ENCODE measurements around the gene KLHL10. TPM values are rescaled to one million over a fixed set of nuclear protein-coding genes. Genes with fewer than 3 reads are reported as not detected.
"Not testable (repeated sequence)": the region's sequence is repeated elsewhere in the genome, so short reads cannot be mapped to it uniquely, and the experiment has no call there.

KLHL10 gene
- total RNA-seq, 2 donors from 2014 or later, result 0.14 to 6.5 TPM

GRCh38 chr17:41835800-41836549 lies 1.6 kb upstream of the KLHL10 start, which contains the start of gene NT5C3B:
Gene NT5C3B (minus strand): TSS chr17:41836232. CDS start chr17:41836193, 39 bp downstream.
- DNase-seq (ENCODE audit: low spot score), result peak; percentile 39
- H3K4me3 ChIP-seq, result peak within 1 kb of the TSS; percentile 79 to 88
- intact Hi-C loops (cut with DNase I), result no loop called here
- peak within 1 kb of the TSS; percentile 79 to 80 for H3K27ac ChIP-seq
- H3K27me3 ChIP-seq (replicated peaks; ENCODE audit: insufficient read depth), result no peaks in the 10 kb centered on the region
- H3K9me3 ChIP-seq, result no peaks in the 10 kb centered on the region
- TF ChIP-seq POLR2AphosphoS5 (IDR thresholded peaks at IDR 0.05) (peak; percentile 21), POLR2A (IDR thresholded peaks at IDR 0.05) (peak; percentile 18)
- TF ChIP-seq, protein P1, sequence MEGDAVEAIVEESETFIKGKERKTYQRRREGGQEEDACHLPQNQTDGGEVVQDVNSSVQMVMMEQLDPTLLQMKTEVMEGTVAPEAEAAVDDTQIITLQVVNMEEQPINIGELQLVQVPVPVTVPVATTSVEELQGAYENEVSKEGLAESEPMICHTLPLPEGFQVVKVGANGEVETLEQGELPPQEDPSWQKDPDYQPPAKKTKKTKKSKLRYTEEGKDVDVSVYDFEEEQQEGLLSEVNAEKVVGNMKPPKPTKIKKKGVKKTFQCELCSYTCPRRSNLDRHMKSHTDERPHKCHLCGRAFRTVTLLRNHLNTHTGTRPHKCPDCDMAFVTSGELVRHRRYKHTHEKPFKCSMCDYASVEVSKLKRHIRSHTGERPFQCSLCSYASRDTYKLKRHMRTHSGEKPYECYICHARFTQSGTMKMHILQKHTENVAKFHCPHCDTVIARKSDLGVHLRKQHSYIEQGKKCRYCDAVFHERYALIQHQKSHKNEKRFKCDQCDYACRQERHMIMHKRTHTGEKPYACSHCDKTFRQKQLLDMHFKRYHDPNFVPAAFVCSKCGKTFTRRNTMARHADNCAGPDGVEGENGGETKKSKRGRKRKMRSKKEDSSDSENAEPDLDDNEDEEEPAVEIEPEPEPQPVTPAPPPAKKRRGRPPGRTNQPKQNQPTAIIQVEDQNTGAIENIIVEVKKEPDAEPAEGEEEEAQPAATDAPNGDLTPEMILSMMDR (IDR thresholded peaks at IDR 0.05), result no peak
- H3K36me3 ChIP-seq, result peaks cover 0 to 5% of the 10 kb centered on the region in 2 donors
- WGBS, result under 1% methylated on average over 51 of the region's 72 CpGs
- H3K4me1 ChIP-seq (replicated peaks), result no peaks in the 10 kb centered on the region

DNA sequence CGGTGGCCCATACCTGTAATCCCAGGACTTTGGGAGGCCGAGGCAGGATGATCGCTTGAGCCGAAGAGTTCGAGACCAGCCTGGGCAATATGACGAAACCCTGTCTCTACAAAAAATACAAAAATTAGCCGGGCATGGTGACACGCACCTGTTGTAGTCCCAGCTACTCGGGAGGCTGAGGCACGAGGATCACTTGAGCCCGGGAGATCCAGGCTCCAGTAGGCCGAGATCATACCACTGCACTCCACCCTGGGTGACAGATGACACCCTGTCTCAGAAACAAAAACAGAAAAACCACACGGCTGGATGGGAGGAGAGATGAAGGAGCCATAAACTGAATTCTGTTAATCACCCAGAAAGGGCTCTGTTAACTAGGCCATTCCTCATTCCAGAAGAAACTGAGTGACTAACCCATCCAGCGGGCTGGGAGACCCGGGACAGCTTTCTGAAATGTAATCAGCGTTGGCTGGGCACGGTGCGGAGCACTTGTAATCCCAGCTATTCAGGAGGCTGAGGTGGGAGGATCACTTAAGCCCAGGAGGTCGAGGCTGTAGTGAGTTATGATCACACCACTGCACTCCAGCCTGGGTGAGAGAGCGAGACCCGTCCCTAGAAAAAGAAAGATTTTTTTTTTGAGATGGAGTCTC lies 952 bp upstream of the KLHL10 start:
- Histone ChIP-seq H3K36me3 (peaks cover 0 to under 1% of the 10 kb centered on the region in 2 donors), H3K9me3 (no peaks in the 10 kb centered on the region), H3K27ac (peak overlapping the region; percentile 79 to 80), H3K4me3 (peak overlapping the region; percentile 79 to 88), H3K4me1 (replicated peaks) (no peaks in the 10 kb centered on the region), H3K27me3 (replicated peaks; ENCODE audit: insufficient read depth) (no peaks in the 10 kb centered on the region)
- no peak for TF ChIP-seq POLR2AphosphoS5 (IDR thresholded peaks at IDR 0.05)
- TF ChIP-seq, protein P1 (IDR thresholded peaks at IDR 0.05), result no peak
- TF ChIP-seq POLR2A (IDR thresholded peaks at IDR 0.05), result no peak
- DNase-seq (ENCODE audit: low spot score), result no peak
- 35% methylated on average over 21 of the region's 21 CpGs for WGBS
- intact Hi-C loops (cut with DNase I), result no loop called here

DNA sequence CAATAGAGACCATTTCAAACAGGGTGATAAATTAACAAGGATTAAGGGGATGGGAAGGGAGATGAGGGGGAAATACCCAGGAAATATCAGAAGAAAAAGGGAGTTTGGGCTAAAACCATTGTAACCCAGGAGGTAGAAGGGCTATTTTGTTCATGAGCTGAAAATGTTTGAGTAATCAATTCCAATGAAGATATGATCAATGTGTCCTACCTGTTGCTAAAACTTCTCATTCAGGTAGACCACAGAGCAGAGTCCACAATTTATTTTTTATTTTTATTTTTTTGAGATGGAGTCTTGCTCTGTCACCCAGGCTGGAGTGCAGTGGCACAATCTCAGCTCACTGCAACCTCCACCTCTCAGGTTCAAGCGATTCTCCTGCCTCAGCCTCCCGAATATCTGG lies 1.8 kb downstream of the KLHL10 start:
- H3K36me3 ChIP-seq; H3K4me3 ChIP-seq; H3K27ac ChIP-seq; H3K9me3 ChIP-seq; intact Hi-C loops (cut with DNase I); DNase-seq (ENCODE audit: low spot score); H3K27me3 ChIP-seq (replicated peaks; ENCODE audit: insufficient read depth); H3K4me1 ChIP-seq (replicated peaks): not testable (repeated sequence)
- whole genome bisulfite sequencing, result 90% methylated on average over 2 of the region's 2 CpGs

- 90% methylated on average over 6 of the region's 6 CpGs for WGBS
- H3K27me3 ChIP-seq (replicated peaks; ENCODE audit: insufficient read depth); H3K4me3 ChIP-seq; intact Hi-C loops (cut with DNase I); H3K36me3 ChIP-seq; H3K27ac ChIP-seq; DNase-seq (ENCODE audit: low spot score); H3K4me1 ChIP-seq (replicated peaks); H3K9me3 ChIP-seq: not testable (repeated sequence)
Observed at GRCh38 chr17:41840781-41841180, 3.2 kb downstream of the KLHL10 start.

DNA sequence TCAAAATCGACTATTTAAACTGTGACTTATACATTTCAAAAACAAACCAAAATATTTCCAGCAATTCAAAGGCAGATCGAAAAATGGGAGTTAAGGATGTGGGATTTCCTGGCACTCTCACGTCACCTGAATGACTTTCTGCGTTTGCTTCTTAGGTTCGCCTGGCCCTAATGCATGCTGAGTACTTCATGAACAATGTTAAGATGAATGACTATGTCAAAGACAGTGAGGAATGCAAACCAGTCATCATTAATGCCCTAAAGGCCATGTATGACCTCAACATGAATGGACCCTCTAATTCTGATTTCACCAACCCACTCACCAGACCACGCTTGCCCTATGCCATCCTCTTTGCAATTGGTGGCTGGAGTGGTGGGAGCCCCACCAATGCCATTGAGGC lies 7.3 kb downstream of the KLHL10 start:
- H3K9me3 ChIP-seq, result no peaks in the 10 kb centered on the region
- intact Hi-C loops (cut with DNase I), result no loop called here
- H3K4me3 ChIP-seq, result no peak overlapping the region
- WGBS, result 96% methylated on average over 6 of the region's 6 CpGs
- H3K4me1 ChIP-seq (replicated peaks), result no peaks in the 10 kb centered on the region
- H3K27me3 ChIP-seq (replicated peaks; ENCODE audit: insufficient read depth), result no peaks in the 10 kb centered on the region
- TF ChIP-seq, protein P1 (IDR thresholded peaks at IDR 0.05), result no peak
- no peak overlapping the region for H3K27ac ChIP-seq
- no peaks in the 10 kb centered on the region for H3K36me3 ChIP-seq
- no peak for DNase-seq (ENCODE audit: low spot score)

DNA sequence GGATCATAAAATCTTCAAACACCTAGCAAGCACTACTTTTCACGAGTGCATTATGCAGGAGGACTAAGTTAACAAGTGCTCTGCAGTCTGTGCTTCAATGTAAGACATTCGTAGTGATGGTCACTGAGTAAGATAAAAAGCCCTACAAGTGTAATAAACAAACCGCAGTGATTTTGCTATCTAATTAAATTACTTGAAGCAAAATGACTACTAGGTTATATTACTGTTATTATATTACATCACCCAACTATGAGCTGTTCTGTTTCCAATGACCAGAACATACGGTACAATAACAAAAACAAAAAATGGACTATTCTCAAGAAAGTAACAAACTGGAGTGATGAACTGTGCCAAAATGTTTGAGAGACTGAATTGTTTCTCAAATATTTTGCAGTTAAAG lies 11.2 kb downstream of the KLHL10 start:
- 37% methylated on average over 4 of the region's 4 CpGs for WGBS
- no peak overlapping the region for H3K27ac ChIP-seq
- TF ChIP-seq POLR2A (IDR thresholded peaks at IDR 0.05) (no peak), POLR2AphosphoS5 (IDR thresholded peaks at IDR 0.05) (no peak)
- TF ChIP-seq, protein P1 (IDR thresholded peaks at IDR 0.05), result no peak
- no peak for DNase-seq (ENCODE audit: low spot score)
- no peaks in the 10 kb centered on the region for H3K27me3 ChIP-seq (replicated peaks; ENCODE audit: insufficient read depth)
- H3K36me3 ChIP-seq, result no peaks in the 10 kb centered on the region
- no peaks in the 10 kb centered on the region for H3K9me3 ChIP-seq
- H3K4me1 ChIP-seq (replicated peaks), result no peaks in the 10 kb centered on the region
- H3K4me3 ChIP-seq, result no peak overlapping the region
- intact Hi-C loops (cut with DNase I), result no loop called here
